Calu3 (cell line): Measurements from ENCODE around the gene P2RX4. TPM values are rescaled to one million over a fixed set of nuclear protein-coding genes. Genes with fewer than 3 reads are reported as not detected.
A peak's percentile ranks its signal among the peaks of the same experiment; 100 is the strongest.
"Not testable (repeated sequence)": the region's sequence is repeated elsewhere in the genome, so short reads cannot be mapped to it uniquely, and the experiment has no call there.

Experiments
- BruUV-seq: library from RNA; stranded (reverse); fragments of 400-500 nt; replicated peaks from 2 replicates; lab custom pipeline; 2021; lab: Mats Ljungman, UMichigan
- CTCF ChIA-PET: fragments of 300-600 bp; sonication (Branson Sonifier 250); formaldehyde crosslinking; loops from one replicate; lab custom pipeline; 2022; ENCODE audit warnings: antibody characterized with exemption; lab: Charles Lee
- DNase-seq: peaks from one replicate; pipeline ENCODE4 v3.0.0; 2022
- H3K27ac Mint-ChIP-seq: one replicate; pipeline ENCODE4 v1.8.0; 2022; ENCODE audit warnings: mixed read lengths; ENCODE audit not compliant: unreplicated experiment
- H3K27me3 Mint-ChIP-seq: one replicate; pipeline ENCODE4 v1.8.0; 2022; ENCODE audit warnings: mixed read lengths; ENCODE audit not compliant: unreplicated experiment
- H3K36me3 Mint-ChIP-seq: one replicate; pipeline ENCODE4 v1.8.0; 2022; ENCODE audit warnings: mild to moderate bottlenecking, moderate library complexity, mixed read lengths; ENCODE audit not compliant: insufficient read depth, unreplicated experiment
- H3K4me1 Mint-ChIP-seq: one replicate; pipeline ENCODE4 v1.8.0; 2022; ENCODE audit warnings: mild to moderate bottlenecking, low read depth, mixed read lengths; ENCODE audit not compliant: unreplicated experiment
- H3K4me3 Mint-ChIP-seq: one replicate; pipeline ENCODE4 v1.8.0; 2022; ENCODE audit warnings: mild to moderate bottlenecking, low read depth, moderate library complexity, mixed read lengths; ENCODE audit not compliant: unreplicated experiment
- H3K9me3 Mint-ChIP-seq: one replicate; pipeline ENCODE4 v1.8.0; 2022; ENCODE audit warnings: low read depth, mixed read lengths; ENCODE audit not compliant: unreplicated experiment
- intact Hi-C: fragments of 100-400 bp; cut with micrococcal nuclease; formaldehyde crosslinking; loops from one replicate; pipeline ENCODE4 v1.10.0; 2022; ENCODE audit not compliant: unreplicated experiment
- total RNA-seq: library from RNA; stranded (reverse); gene quantifications from 2 replicates; pipeline ENCODE4 v1.2.3, GENCODE V29; 2022
- TF ChIP-seq, protein P1 (sequence below): fragments of 200-600 bp; IDR thresholded peaks from one replicate; pipeline ENCODE4 v1.8.0; 2022; ENCODE audit warnings: antibody characterized with exemption; ENCODE audit not compliant: unreplicated experiment

P2RX4 gene
- total RNA-seq, 1 experiment from 2014 or later, result 38.7 TPM

DNA sequence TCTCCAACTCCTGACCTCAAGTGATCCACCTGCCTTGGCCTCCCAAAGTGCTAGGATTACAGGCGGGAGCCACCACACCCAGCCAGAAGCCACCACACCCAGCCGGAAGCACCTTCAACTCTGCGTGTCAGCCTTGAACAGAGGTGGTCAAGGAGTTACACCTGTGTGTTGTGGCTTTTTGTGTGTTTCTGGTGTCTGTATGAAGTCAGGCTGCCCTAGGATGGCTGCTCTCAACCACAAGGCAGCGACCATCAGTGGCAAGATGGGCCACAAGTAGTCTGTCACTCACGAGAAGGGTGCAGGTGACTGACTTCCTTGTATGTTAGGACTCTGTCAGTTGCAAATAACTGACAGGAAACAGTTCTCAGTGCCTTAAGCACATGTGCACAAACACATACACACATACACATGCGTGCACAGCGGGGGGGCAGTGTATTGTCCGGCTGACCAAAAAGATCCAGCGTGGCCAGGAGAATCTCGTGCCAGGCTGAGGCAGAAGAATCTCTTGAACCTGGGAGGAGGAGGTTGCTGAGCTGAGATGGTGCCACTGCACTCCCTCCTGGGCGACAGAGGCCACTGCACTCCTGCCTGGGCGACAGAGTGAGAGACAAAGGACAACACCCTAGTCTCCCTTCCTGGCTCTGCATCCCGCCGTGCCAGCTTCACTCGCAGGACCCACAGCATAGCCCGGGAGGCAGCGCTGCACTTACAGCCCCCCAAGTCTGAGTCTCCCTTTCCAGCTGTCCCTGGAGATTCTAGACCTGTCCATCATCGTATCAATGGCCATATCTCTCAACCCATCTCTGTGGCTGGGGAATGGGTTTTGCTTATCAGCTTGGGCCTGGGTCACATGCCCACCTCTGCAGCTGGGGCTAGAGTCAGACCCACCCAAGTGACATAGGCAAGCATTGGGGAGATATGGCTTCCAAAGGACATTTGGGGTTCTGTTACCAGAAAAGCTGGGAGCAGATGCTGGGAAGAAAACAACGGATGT lies 13.7 kb downstream of the P2RX4 start:
- no peaks in the 10 kb centered on the region for H3K27me3 Mint-ChIP-seq
- H3K4me1 Mint-ChIP-seq, result peaks cover 9% of the 10 kb centered on the region
- H3K27ac Mint-ChIP-seq, result no peak overlapping the region
- no TSS peak for BruUV-seq
- DNase-seq, result peak; percentile 40
- H3K9me3 Mint-ChIP-seq, result no peaks in the 10 kb centered on the region
- intact Hi-C loops, result loop anchor here (2.0 kb wide), 1 partner anchor 163 kb away; no protein-coding TSS in a partner anchor
- no peak overlapping the region for H3K4me3 Mint-ChIP-seq
- TF ChIP-seq, protein P1, sequence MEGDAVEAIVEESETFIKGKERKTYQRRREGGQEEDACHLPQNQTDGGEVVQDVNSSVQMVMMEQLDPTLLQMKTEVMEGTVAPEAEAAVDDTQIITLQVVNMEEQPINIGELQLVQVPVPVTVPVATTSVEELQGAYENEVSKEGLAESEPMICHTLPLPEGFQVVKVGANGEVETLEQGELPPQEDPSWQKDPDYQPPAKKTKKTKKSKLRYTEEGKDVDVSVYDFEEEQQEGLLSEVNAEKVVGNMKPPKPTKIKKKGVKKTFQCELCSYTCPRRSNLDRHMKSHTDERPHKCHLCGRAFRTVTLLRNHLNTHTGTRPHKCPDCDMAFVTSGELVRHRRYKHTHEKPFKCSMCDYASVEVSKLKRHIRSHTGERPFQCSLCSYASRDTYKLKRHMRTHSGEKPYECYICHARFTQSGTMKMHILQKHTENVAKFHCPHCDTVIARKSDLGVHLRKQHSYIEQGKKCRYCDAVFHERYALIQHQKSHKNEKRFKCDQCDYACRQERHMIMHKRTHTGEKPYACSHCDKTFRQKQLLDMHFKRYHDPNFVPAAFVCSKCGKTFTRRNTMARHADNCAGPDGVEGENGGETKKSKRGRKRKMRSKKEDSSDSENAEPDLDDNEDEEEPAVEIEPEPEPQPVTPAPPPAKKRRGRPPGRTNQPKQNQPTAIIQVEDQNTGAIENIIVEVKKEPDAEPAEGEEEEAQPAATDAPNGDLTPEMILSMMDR, result peak; percentile 28
- H3K36me3 Mint-ChIP-seq, result peaks cover 17% of the 10 kb centered on the region
- CTCF ChIA-PET, result interaction anchor here (1.4 kb wide), 1 partner anchor 9 kb away, joined by 4 read pairs; no protein-coding TSS in a partner anchor

DNA sequence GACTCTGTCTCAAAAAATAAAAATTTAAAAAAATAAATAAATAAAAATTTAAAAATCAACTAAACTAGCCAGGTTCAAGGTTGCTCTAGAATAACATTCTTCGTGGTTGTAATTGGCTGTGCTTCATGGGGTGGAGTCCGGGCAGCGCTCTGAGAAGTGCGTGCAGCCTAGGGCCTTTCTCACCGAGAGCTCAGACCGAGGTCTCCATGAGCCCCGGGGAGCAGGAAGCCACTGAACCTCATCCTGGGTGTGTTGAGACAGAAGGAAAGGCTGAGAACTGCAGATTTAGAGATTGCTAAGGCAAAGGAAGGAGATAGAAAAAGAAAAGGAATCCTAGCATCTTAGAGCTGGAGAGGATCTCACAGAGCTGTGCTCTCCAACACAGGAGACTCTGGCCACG lies 14.7 kb downstream of the P2RX4 start:
- intact Hi-C loops, result no loop called here
- no peak for DNase-seq
- TF ChIP-seq, protein P1, result no peak
- BruUV-seq, result no TSS peak
- peaks cover 13% of the 10 kb centered on the region for H3K4me1 Mint-ChIP-seq
- no peak overlapping the region for H3K27ac Mint-ChIP-seq
- H3K9me3 Mint-ChIP-seq, result no peaks in the 10 kb centered on the region
- CTCF ChIA-PET, result interaction anchor here (0.7 to 1.4 kb wide), 2 partner anchors 10 to 462 kb away, joined by 3 to 4 read pairs; no protein-coding TSS in a partner anchor
- H3K36me3 Mint-ChIP-seq, result peaks cover 27% of the 10 kb centered on the region
- H3K4me3 Mint-ChIP-seq, result no peak overlapping the region
- H3K27me3 Mint-ChIP-seq, result no peaks in the 10 kb centered on the region

DNA sequence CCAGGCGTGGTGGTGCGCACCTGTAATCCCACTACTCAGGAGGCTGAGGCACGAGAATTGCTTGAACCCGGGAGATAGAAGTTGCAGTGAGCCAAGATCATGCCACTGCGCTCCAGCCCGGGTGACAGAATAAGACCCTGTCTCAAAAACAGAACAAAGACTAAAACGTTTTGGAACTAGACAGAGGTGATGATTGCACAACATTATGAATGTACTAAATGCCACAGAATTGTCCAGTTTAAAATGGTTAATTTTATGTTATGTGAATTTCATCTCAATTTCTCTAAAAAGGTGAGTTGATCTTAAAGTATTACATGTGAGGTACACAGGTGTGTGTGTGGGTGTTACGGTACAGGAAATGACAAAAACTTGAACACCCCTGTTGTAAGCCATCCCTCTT lies 16.5 kb downstream of the P2RX4 start:
- BruUV-seq, result no TSS peak
- intact Hi-C loops, result no loop called here
- no peaks in the 10 kb centered on the region for H3K9me3 Mint-ChIP-seq
- H3K4me3 Mint-ChIP-seq, result no peak overlapping the region
- H3K4me1 Mint-ChIP-seq, result peaks cover 19% of the 10 kb centered on the region
- CTCF ChIA-PET, result interaction anchor here (0.6 to 1.2 kb wide), 3 partner anchors 9 to 109 kb away, joined by 4 to 8 read pairs (median 4); no protein-coding TSS in a partner anchor
- no peak overlapping the region for H3K27ac Mint-ChIP-seq
- TF ChIP-seq, protein P1, result no peak
- H3K27me3 Mint-ChIP-seq, result no peaks in the 10 kb centered on the region
- H3K36me3 Mint-ChIP-seq, result peaks cover 37% of the 10 kb centered on the region
- no peak for DNase-seq

DNA sequence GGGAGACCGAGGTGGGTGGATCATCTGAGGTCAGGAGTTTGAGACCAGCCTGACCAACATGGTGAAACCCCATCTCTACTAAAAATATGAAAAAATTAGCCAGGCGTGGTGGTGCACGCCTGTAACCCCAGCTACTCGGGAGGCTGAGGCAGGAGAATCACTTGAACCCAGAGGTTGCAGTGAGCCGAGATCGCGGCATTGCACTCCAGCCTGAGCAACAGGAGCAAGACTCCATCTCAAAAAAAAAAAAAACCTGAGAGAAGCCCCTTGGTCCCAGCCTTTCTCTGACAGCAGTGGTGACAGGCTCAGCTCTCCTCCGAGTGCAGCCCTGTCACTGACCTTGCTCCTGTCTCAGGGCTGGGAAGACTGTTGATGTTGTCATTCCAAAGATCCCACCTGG lies 16.9 kb downstream of the P2RX4 start:
- Mint-ChIP-seq H3K4me1 (peaks cover 19% of the 10 kb centered on the region), H3K36me3 (peaks cover 35% of the 10 kb centered on the region), H3K27ac (peak overlapping the region; percentile 86), H3K4me3 (peak overlapping the region; percentile 16)
- intact Hi-C loops, H3K27me3 Mint-ChIP-seq, H3K9me3 Mint-ChIP-seq, DNase-seq, BruUV-seq: not testable (repeated sequence)
- CTCF ChIA-PET, result interaction anchor here (0.6 to 1.2 kb wide), 5 partner anchors 10 to 590 kb away, joined by 3 to 8 read pairs (median 4); no protein-coding TSS in a partner anchor
